GM19025 (cell line): ENCODE data around the gene GRIK2.
A peak's percentile ranks its signal among the peaks of the same experiment; 100 is the strongest.

Source experiments
- ATAC-seq: cut with Tn5 transposase; IDR thresholded peaks from one replicate; pipeline ENCODE4 v1.9.1; 2021; ENCODE audit warnings: mild to moderate bottlenecking, low read depth, moderate library complexity; ENCODE audit not compliant: unreplicated experiment

The GRIK2 gene

GRCh38 chr6:101840100-101840499, 446.6 kb downstream of the GRIK2 start:
- ATAC-seq = no peak

GRCh38 chr6:101845172-101845571, 451.7 kb downstream of the GRIK2 start:
- ATAC-seq = peak; percentile 45

GRCh38 chr6:101845621-101846020, 452.1 kb downstream of the GRIK2 start:
- ATAC-seq = peak; percentile 77

GRCh38 chr6:101847690-101848089, 454.2 kb downstream of the GRIK2 start:
- no peak for ATAC-seq

- ATAC-seq = no peak
Measured at GRCh38 chr6:101851911-101852310, 458.4 kb downstream of the GRIK2 start.

GRCh38 chr6:101853231-101854085, 459.9 kb downstream of the GRIK2 start:
- no peak for ATAC-seq

- no peak for ATAC-seq
Measured at GRCh38 chr6:101876431-101876830, 482.9 kb downstream of the GRIK2 start.

GRCh38 chr6:101878554-101879276, 485.2 kb downstream of the GRIK2 start:
- no peak for ATAC-seq

- ATAC-seq = no peak
Measured at GRCh38 chr6:101879782-101880181, 486.3 kb downstream of the GRIK2 start.

GRCh38 chr6:101883505-101883904, 490.0 kb downstream of the GRIK2 start:
- ATAC-seq = no peak

- ATAC-seq = no peak
Measured at GRCh38 chr6:101887532-101887931, 494.0 kb downstream of the GRIK2 start.

- no peak for ATAC-seq
Measured at GRCh38 chr6:101907356-101908217, 514.1 kb downstream of the GRIK2 start.

- ATAC-seq = no peak
Measured at GRCh38 chr6:101909366-101909765, 515.9 kb downstream of the GRIK2 start.

GRCh38 chr6:101912311-101912710, 518.8 kb downstream of the GRIK2 start:
- ATAC-seq = no peak

GRCh38 chr6:101918471-101918870, 525.0 kb downstream of the GRIK2 start:
- ATAC-seq = no peak

- no peak for ATAC-seq
Measured at GRCh38 chr6:101921829-101922450, 528.4 kb downstream of the GRIK2 start.

- no peak for ATAC-seq
Measured at GRCh38 chr6:101926149-101926925, 532.8 kb downstream of the GRIK2 start.

GRCh38 chr6:101931766-101932165, 538.3 kb downstream of the GRIK2 start:
- ATAC-seq = no peak

GRCh38 chr6:101932704-101933103, 539.2 kb downstream of the GRIK2 start:
- ATAC-seq = no peak

GRCh38 chr6:101935732-101936131, 542.2 kb downstream of the GRIK2 start:
- no peak for ATAC-seq
